NCI-H2171 (cell line): ENCODE results near the gene VEPH1.

ENCODE experiments used
- DNase-seq: peaks from one replicate; lab custom pipeline; 2025; lab: John Stamatoyannopoulos, UW

The VEPH1 gene

GRCh38 chr3:157523814-157524213 lies 20.6 kb upstream of the VEPH1 start:
- DNase-seq, result no peak

- no peak for DNase-seq
Observed at GRCh38 chr3:157522648-157523047, 19.4 kb upstream of the VEPH1 start.

- no peak for DNase-seq
Observed at GRCh38 chr3:157520485-157521150, 17.4 kb upstream of the VEPH1 start.

- no peak for DNase-seq
Observed at GRCh38 chr3:157518881-157519280, 15.7 kb upstream of the VEPH1 start.

GRCh38 chr3:157516928-157517327 lies 13.7 kb upstream of the VEPH1 start:
- no peak for DNase-seq

GRCh38 chr3:157515398-157515797 lies 12.2 kb upstream of the VEPH1 start:
- no peak for DNase-seq

- DNase-seq, result no peak
Observed at GRCh38 chr3:157514371-157514895, 11.2 kb upstream of the VEPH1 start.

GRCh38 chr3:157513585-157513984 lies 10.4 kb upstream of the VEPH1 start:
- no peak for DNase-seq

GRCh38 chr3:157512534-157512933 lies 9.3 kb upstream of the VEPH1 start:
- DNase-seq, result no peak

- DNase-seq, result no peak
Observed at GRCh38 chr3:157508461-157508860, 5.2 kb upstream of the VEPH1 start.

GRCh38 chr3:157501863-157502262 lies 1.4 kb downstream of the VEPH1 start:
- DNase-seq, result peak; percentile 32

GRCh38 chr3:157500232-157500631 lies 3.0 kb downstream of the VEPH1 start:
- DNase-seq, result no peak

- no peak for DNase-seq
Observed at GRCh38 chr3:157499342-157499963, 3.8 kb downstream of the VEPH1 start.

GRCh38 chr3:157498371-157498770 lies 4.8 kb downstream of the VEPH1 start:
- DNase-seq, result no peak

GRCh38 chr3:157495846-157496245 lies 7.4 kb downstream of the VEPH1 start:
- DNase-seq, result no peak

- peak; percentile 82 for DNase-seq
Observed at GRCh38 chr3:157494581-157495281, 8.5 kb downstream of the VEPH1 start.

GRCh38 chr3:157493627-157494550 lies 9.3 kb downstream of the VEPH1 start:
- peak; percentile 48 for DNase-seq

GRCh38 chr3:157491136-157491535 lies 12.1 kb downstream of the VEPH1 start:
- DNase-seq, result no peak

GRCh38 chr3:157488144-157488543 lies 15.1 kb downstream of the VEPH1 start:
- DNase-seq, result no peak

GRCh38 chr3:157487339-157487738 lies 15.9 kb downstream of the VEPH1 start:
- DNase-seq, result no peak

- DNase-seq, result no peak
Observed at GRCh38 chr3:157479464-157480243, 23.6 kb downstream of the VEPH1 start.
